H9 (cell line): ENCODE results near the gene PPP2CA. TPM values are rescaled to one million over a fixed set of nuclear protein-coding genes. Genes with fewer than 3 reads are reported as not detected.

ENCODE experiments used
- DNase-seq: peaks from one replicate; pipeline ENCODE4 v3.0.0-alpha.2; 2017
- H2AFZ ChIP-seq: one replicate; pipeline ENCODE4 v1.6.1; 2013; ENCODE audit warnings: mild to moderate bottlenecking, low read length, control low read depth, moderate library complexity
- H2AK5ac ChIP-seq: 2 replicates; pipeline ENCODE4 v1.6.1; 2013; ENCODE audit warnings: low read length, control low read depth, mixed read lengths; ENCODE audit not compliant: insufficient read length
- H2BK120ac ChIP-seq: one replicate; pipeline ENCODE4 v1.6.1; 2013; ENCODE audit warnings: low read depth, mild to moderate bottlenecking, low read length, control low read depth, inconsistent platforms; ENCODE audit not compliant: poor library complexity, severe bottlenecking
- H2BK12ac ChIP-seq: 2 replicates; pipeline ENCODE4 v1.6.1; 2013; ENCODE audit warnings: low read length, control low read depth, mixed read lengths, low read depth; ENCODE audit not compliant: insufficient read length
- H2BK15ac ChIP-seq: 2 replicates; pipeline ENCODE4 v1.6.1; 2013; ENCODE audit warnings: low read depth, low read length, control low read depth
- H2BK20ac ChIP-seq: one replicate; pipeline ENCODE4 v1.6.1; 2013; ENCODE audit warnings: low read depth, mild to moderate bottlenecking, low read length, control low read depth, inconsistent platforms; ENCODE audit not compliant: poor library complexity, severe bottlenecking
- H2BK5ac ChIP-seq: 2 replicates; pipeline ENCODE4 v1.6.1; 2013; ENCODE audit warnings: low read length, control low read depth, mixed read lengths; ENCODE audit not compliant: insufficient read length
- H3K14ac ChIP-seq: 2 replicates; pipeline ENCODE4 v1.6.1; 2013; ENCODE audit warnings: low read length, control low read depth; ENCODE audit not compliant: insufficient read depth
- H3K18ac ChIP-seq: 2 replicates; pipeline ENCODE4 v1.6.1; 2013; ENCODE audit warnings: low read depth, mild to moderate bottlenecking, mixed read lengths, low read length, control low read depth; ENCODE audit not compliant: insufficient read length
- H3K23ac ChIP-seq: 2 replicates; pipeline ENCODE4 v1.6.1; 2013; ENCODE audit warnings: low read length, control low read depth, mixed read lengths, low read depth; ENCODE audit not compliant: insufficient read length
- H3K23me2 ChIP-seq: 2 replicates; pipeline ENCODE4 v1.6.1; 2013; ENCODE audit warnings: low read depth, mild to moderate bottlenecking, mixed read lengths, low read length, control low read depth; ENCODE audit not compliant: insufficient read length, poor library complexity, severe bottlenecking
- H3K27ac ChIP-seq: 2 replicates; pipeline ENCODE4 v1.5.1; 2013; ENCODE audit warnings: low read length, control low read depth, mixed read lengths, low read depth; ENCODE audit not compliant: insufficient read length
- H3K27me3 ChIP-seq: 2 replicates; pipeline ENCODE4 v1.6.1; 2013; ENCODE audit warnings: low read length, control low read depth, inconsistent platforms; ENCODE audit not compliant: insufficient read depth
- H3K4ac ChIP-seq: 2 replicates; pipeline ENCODE4 v1.6.1; 2013; ENCODE audit warnings: low read depth, mild to moderate bottlenecking, control low read depth, inconsistent platforms, low read length, moderate library complexity
- H3K4me1 ChIP-seq: 2 replicates; pipeline ENCODE4 v1.6.1; 2013; ENCODE audit warnings: low read length, control low read depth, inconsistent platforms; ENCODE audit not compliant: insufficient read depth
- H3K4me2 ChIP-seq: 2 replicates; pipeline ENCODE4 v1.6.1; 2013; ENCODE audit warnings: low read length, control low read depth, mixed read lengths; ENCODE audit not compliant: insufficient read length, insufficient read depth
- H3K56ac ChIP-seq: 2 replicates; pipeline ENCODE4 v1.6.1; 2013; ENCODE audit warnings: low read depth, mild to moderate bottlenecking, mixed read lengths, low read length, control low read depth; ENCODE audit not compliant: insufficient read length
- H3K79me1 ChIP-seq: 2 replicates; pipeline ENCODE4 v1.6.1; 2013; ENCODE audit warnings: low read depth, mild to moderate bottlenecking, moderate library complexity, low read length, control low read depth, inconsistent platforms; ENCODE audit not compliant: insufficient read depth, poor library complexity, severe bottlenecking
- H3K79me2 ChIP-seq: 2 replicates; pipeline ENCODE4 v1.6.1; 2013; ENCODE audit warnings: low read length, control low read depth, inconsistent platforms; ENCODE audit not compliant: insufficient read depth
- H3K9ac ChIP-seq: 2 replicates; pipeline ENCODE4 v1.6.1; 2013; ENCODE audit warnings: low read length, control low read depth, mixed read lengths; ENCODE audit not compliant: insufficient read length; ENCODE audit errors: extremely low read depth
- H3K9me3 ChIP-seq: one replicate; pipeline ENCODE4 v1.6.1; 2013; ENCODE audit warnings: low read depth, low read length, inconsistent platforms; ENCODE audit not compliant: control insufficient read depth
- H3T11ph ChIP-seq: one replicate; pipeline ENCODE4 v1.6.1; 2013; ENCODE audit warnings: mild to moderate bottlenecking, low read length, control low read depth, inconsistent platforms
- H4K20me1 ChIP-seq: one replicate; pipeline ENCODE4 v1.6.1; 2013; ENCODE audit not compliant: control insufficient read depth, insufficient read length, insufficient read depth
- H4K5ac ChIP-seq: 2 replicates; pipeline ENCODE4 v1.6.1; 2013; ENCODE audit warnings: low read depth, mild to moderate bottlenecking, mixed read lengths, low read length, control low read depth; ENCODE audit not compliant: insufficient read length
- H4K8ac ChIP-seq: replicated peaks from 2 replicates; pipeline ENCODE4 v1.6.1; 2013; ENCODE audit warnings: low read length, control low read depth, mixed read lengths, low read depth; ENCODE audit not compliant: insufficient read length
- H4K91ac ChIP-seq: 2 replicates; pipeline ENCODE4 v1.6.1; 2013; ENCODE audit warnings: low read depth, mild to moderate bottlenecking, moderate library complexity, mixed read lengths, low read length, control low read depth; ENCODE audit not compliant: insufficient read length
- H3K27ac Mint-ChIP-seq, 3 experiments: 2 replicates in 2 of 3; 3 replicates in 1 of 3; pipeline ENCODE4 v1.8.0; 2020 to 2021; ENCODE audit warnings: mixed read lengths in 3 of 3, mild to moderate bottlenecking in 1 of 3, moderate library complexity in 1 of 3
- H3K27me3 Mint-ChIP-seq: 2 replicates; pipeline ENCODE4 v1.8.0; 2021; ENCODE audit warnings: low read depth, mild to moderate bottlenecking, moderate library complexity, mixed read lengths
- H3K36me3 Mint-ChIP-seq, 3 experiments: 2 replicates in 2 of 3; 3 replicates in 1 of 3; pipeline ENCODE4 v1.8.0; 2020 to 2021; ENCODE audit warnings: low read depth in 3 of 3, mixed read lengths in 3 of 3; ENCODE audit not compliant: insufficient read depth in 1 of 3
- H3K4me1 Mint-ChIP-seq, 2 experiments: 2 replicates each; pipeline ENCODE4 v1.8.0; 2020; ENCODE audit warnings: mixed read lengths in 2 of 2
- H3K4me3 Mint-ChIP-seq, 2 experiments: 2 replicates in 1 of 2; 3 replicates in 1 of 2; pipeline ENCODE4 v1.8.0; 2020 to 2021; ENCODE audit warnings: mild to moderate bottlenecking in 2 of 2, mixed read lengths in 2 of 2, moderate library complexity in 1 of 2
- H3K9me3 Mint-ChIP-seq, 2 experiments: 2 replicates in 1 of 2; 3 replicates in 1 of 2; pipeline ENCODE4 v1.8.0; 2020; ENCODE audit warnings: mild to moderate bottlenecking in 2 of 2, mixed read lengths in 2 of 2, moderate library complexity in 1 of 2
- WGBS: extraction: QIAGEN DNeasy Blood & Tissue Kit; methylation state at CpG from one replicate; pipeline ENCODE4 v1.1.7; 2013; ENCODE audit warnings: missing lambda C conversion rate, low lambda C conversion rate, mixed read lengths; ENCODE audit not compliant: insufficient read length; ENCODE audit errors: extremely low coverage; 5-methylcytosine and 5-hydroxymethylcytosine counted together
- total RNA-seq: library from RNA; stranded (reverse); gene quantifications from 2 replicates; pipeline ENCODE4 v1.2.1, GENCODE V29; 2021
- TF ChIP-seq, protein P1 (sequence below): fragments of 200-600 bp; sonication (generic); conservative IDR thresholded peaks from 3 replicates; pipeline ENCODE4 v1.8.0; 2021; ENCODE audit warnings: antibody characterized with exemption, mild to moderate bottlenecking

Gene PPP2CA
- total RNA-seq, 1 experiment from 2014 or later = 244 TPM

DNA sequence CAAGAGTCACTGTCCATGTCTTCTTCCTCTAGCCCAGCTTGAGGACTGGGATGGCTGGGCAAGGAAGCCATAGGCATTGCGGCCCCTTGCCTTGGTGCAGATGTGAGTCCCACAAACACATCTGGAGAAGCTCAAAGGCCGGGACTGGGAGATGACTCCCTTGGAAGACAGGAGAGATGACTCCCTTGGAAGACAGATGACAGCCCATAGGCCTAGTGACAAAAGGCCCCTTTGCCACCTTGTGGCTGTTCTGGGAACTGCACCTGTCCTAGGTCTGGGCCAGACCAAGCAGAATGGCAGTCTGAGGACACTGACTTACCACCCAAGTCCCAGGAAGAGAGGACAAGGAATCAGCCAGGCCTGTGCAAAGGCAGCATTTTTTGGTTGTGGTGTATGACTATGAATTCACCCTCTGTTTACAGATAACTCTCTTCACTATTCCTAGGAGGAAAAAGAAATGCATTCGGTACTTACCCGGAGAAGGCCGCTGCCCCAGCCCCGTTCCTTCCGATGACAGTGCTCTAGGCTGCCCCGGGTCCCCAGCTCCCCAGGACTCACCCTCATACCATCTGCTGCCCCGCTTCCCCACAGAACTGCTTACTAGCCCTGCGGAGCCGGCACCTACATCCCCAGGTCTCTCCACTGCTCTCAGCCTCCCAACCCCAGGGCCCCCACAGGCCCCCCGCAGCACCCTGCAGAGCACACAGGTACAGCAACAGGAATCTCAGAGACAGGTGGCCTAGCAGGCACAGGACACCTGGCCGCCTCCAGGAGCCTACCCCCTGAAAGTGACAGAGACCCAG, 79.9 kb downstream of the PPP2CA start:
- Mint-ChIP-seq H3K4me1 (peaks cover under 1 to 4% of the 10 kb centered on the region in 2 experiments; a peak in 2 of 4 replicates), H3K27me3 (no peaks in the 10 kb centered on the region), H3K36me3 (peaks cover 8 to 71% (median 40%) of the 10 kb centered on the region in 3 experiments; a peak in 6 of 7 replicates), H3K9me3 (no peaks in the 10 kb centered on the region), H3K4me3 (no peak overlapping the region), H3K27ac (peak overlapping the region; percentile 9 to 62 (median 61); a peak in 2 of 7 replicates)
- no peaks in the 10 kb centered on the region for H3K9me3 ChIP-seq
- no peaks in the 10 kb centered on the region for H3K4me1 ChIP-seq
- no peak overlapping the region for H3K4me2 ChIP-seq
- no peak overlapping the region for H2BK20ac ChIP-seq
- no peak overlapping the region for H4K91ac ChIP-seq
- WGBS = no CpG with 5 or more reads among the region's 13 CpGs
- H4K5ac ChIP-seq = no peak overlapping the region
- H2BK12ac ChIP-seq = no peak overlapping the region
- H3K18ac ChIP-seq = no peak overlapping the region
- no peak overlapping the region for H4K8ac ChIP-seq
- H3K9ac ChIP-seq = no peak overlapping the region
- peaks cover 2% of the 10 kb centered on the region for H3K79me1 ChIP-seq
- peak; percentile 88 for DNase-seq
- no peak overlapping the region for H2AK5ac ChIP-seq
- no peaks in the 10 kb centered on the region for H3K23me2 ChIP-seq
- H3K27ac ChIP-seq = no peak overlapping the region
- H3K23ac ChIP-seq = no peak overlapping the region
- H4K20me1 ChIP-seq = peaks cover 4% of the 10 kb centered on the region
- no peak overlapping the region for H3K14ac ChIP-seq
- TF ChIP-seq, protein P1, sequence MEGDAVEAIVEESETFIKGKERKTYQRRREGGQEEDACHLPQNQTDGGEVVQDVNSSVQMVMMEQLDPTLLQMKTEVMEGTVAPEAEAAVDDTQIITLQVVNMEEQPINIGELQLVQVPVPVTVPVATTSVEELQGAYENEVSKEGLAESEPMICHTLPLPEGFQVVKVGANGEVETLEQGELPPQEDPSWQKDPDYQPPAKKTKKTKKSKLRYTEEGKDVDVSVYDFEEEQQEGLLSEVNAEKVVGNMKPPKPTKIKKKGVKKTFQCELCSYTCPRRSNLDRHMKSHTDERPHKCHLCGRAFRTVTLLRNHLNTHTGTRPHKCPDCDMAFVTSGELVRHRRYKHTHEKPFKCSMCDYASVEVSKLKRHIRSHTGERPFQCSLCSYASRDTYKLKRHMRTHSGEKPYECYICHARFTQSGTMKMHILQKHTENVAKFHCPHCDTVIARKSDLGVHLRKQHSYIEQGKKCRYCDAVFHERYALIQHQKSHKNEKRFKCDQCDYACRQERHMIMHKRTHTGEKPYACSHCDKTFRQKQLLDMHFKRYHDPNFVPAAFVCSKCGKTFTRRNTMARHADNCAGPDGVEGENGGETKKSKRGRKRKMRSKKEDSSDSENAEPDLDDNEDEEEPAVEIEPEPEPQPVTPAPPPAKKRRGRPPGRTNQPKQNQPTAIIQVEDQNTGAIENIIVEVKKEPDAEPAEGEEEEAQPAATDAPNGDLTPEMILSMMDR = peak; percentile 92
- no peak overlapping the region for H2AFZ ChIP-seq
- H2BK15ac ChIP-seq = no peak overlapping the region
- no peaks in the 10 kb centered on the region for H3K79me2 ChIP-seq
- no peak overlapping the region for H2BK5ac ChIP-seq
- H3K4ac ChIP-seq = no peak overlapping the region
- no peak overlapping the region for H3K56ac ChIP-seq
- no peak overlapping the region for H3T11ph ChIP-seq
- H2BK120ac ChIP-seq = no peak overlapping the region
- H3K27me3 ChIP-seq = no peaks in the 10 kb centered on the region
